Activated CD4-positive, alpha-beta T cell treated with anti-CD3 and anti-CD28 coated beads for 36 hours (primary cell): ENCODE measurements around the gene CDK14. TPM values are rescaled to one million over a fixed set of nuclear protein-coding genes. Genes with fewer than 3 reads are reported as not detected.

Experiments used
- ATAC-seq: fragments of 200-7000 bp; cut with Tn5 transposase; one replicate; pipeline ENCODE4 v1.10.0; 2021; ENCODE audit warnings: mild to moderate bottlenecking, moderate library complexity
- CTCF ChIA-PET: fragments of 350-600 bp; sonication (Branson Sonifier 250); formaldehyde crosslinking; loops from one replicate; lab custom pipeline; 2021; ENCODE audit warnings: antibody characterized with exemption; lab: Charles Lee
- POLR2A ChIA-PET: fragments of 350-600 bp; sonication (Branson Sonifier 250); formaldehyde crosslinking; loops from one replicate; lab custom pipeline; 2021; ENCODE audit warnings: antibody characterized with exemption, inconsistent platforms; lab: Charles Lee
- DNase-seq: peaks from one replicate; pipeline ENCODE4 v3.0.0-alpha.2; 2020
- H3K27ac Mint-ChIP-seq: one replicate; pipeline ENCODE4 v1.8.0; 2021; ENCODE audit warnings: mixed read lengths
- H3K27me3 Mint-ChIP-seq: one replicate; pipeline ENCODE4 v1.8.0; 2021; ENCODE audit warnings: mixed read lengths
- H3K36me3 Mint-ChIP-seq: one replicate; pipeline ENCODE4 v1.8.0; 2021; ENCODE audit warnings: low read depth, mixed read lengths
- H3K4me1 Mint-ChIP-seq: one replicate; pipeline ENCODE4 v1.8.0; 2021; ENCODE audit warnings: mixed read lengths
- H3K4me3 Mint-ChIP-seq: one replicate; pipeline ENCODE4 v1.8.0; 2021; ENCODE audit warnings: mild to moderate bottlenecking, moderate library complexity, mixed read lengths
- H3K9me3 Mint-ChIP-seq: one replicate; pipeline ENCODE4 v1.8.0; 2021; ENCODE audit warnings: low read depth, mixed read lengths
- intact Hi-C, 2 experiments: fragments of 100-400 bp; cut with DNase I in 1 of 2; cut with micrococcal nuclease in 1 of 2; formaldehyde crosslinking; loops; one replicate each; pipeline versions ENCODE4 v1.14.2 to v1.15.1; 2022 to 2024; cut with DNase I, micrococcal nuclease
- total RNA-seq, 2 experiments: library from RNA; stranded (reverse); gene quantifications; one replicate each; pipeline ENCODE4 v1.2.3, GENCODE V29; 2021

CDK14 gene
- total RNA-seq, 2 experiments from 2014 or later, result 0.80 to 0.84 TPM

DNA sequence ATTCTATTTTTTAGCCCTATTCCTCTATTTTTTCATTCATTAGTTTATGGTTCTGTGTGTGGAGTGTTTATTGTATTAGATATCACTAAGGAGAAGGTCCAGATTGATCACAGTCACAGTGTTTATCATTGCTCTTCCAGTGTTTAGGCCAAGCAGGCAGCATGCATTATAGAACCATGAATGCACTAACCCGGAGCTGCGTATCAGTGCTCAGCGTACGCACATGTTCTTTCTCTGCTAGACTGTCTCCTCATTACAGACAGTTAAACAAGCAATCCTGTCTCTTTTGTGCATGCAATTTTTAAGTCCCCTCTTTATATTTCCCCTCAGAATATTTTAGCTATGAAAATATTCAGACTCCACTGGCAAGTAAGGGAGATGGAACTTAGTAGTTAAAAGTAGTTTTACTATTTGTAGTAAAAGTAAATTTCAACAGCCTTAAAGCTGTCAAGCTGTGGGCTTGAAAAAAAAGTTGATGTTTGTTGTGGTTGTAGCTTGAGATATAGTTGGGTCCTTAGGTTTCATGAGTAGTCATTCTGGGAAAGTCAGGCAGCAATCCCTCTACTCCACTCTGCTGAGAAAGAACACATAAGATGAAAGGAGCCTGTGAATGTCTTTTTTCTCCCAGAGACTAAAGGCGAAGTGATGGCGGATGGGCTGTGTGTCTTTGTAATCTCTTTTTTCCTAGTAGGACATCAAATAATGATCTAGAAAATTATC is 260.4 kb downstream of the CDK14 start:
- no peaks in the 10 kb centered on the region for H3K36me3 Mint-ChIP-seq

GRCh38 chr7:90857603-90858002 is 261.5 kb downstream of the CDK14 start:
- Mint-ChIP-seq H3K27ac (no peak overlapping the region), H3K36me3 (no peaks in the 10 kb centered on the region), H3K4me3 (no peak overlapping the region), H3K27me3 (no peaks in the 10 kb centered on the region), H3K4me1 (no peaks in the 10 kb centered on the region), H3K9me3 (no peaks in the 10 kb centered on the region)
- ChIA-PET CTCF (no interaction called here), POLR2A (no interaction called here)
- intact Hi-C loops, result no loop called here
- ATAC-seq, result no peak
- no peak for DNase-seq

More for the DNA sequence above, 260.4 kb downstream of the CDK14 start:
- DNase-seq, result no peak
- no peaks in the 10 kb centered on the region for H3K9me3 Mint-ChIP-seq
- ATAC-seq, result no peak
- intact Hi-C loops, result no loop called here
- H3K4me1 Mint-ChIP-seq, result no peaks in the 10 kb centered on the region
- ChIA-PET POLR2A (no interaction called here), CTCF (no interaction called here)
- H3K27me3 Mint-ChIP-seq, result no peaks in the 10 kb centered on the region
- H3K4me3 Mint-ChIP-seq, result no peak overlapping the region
- no peak overlapping the region for H3K27ac Mint-ChIP-seq

DNA sequence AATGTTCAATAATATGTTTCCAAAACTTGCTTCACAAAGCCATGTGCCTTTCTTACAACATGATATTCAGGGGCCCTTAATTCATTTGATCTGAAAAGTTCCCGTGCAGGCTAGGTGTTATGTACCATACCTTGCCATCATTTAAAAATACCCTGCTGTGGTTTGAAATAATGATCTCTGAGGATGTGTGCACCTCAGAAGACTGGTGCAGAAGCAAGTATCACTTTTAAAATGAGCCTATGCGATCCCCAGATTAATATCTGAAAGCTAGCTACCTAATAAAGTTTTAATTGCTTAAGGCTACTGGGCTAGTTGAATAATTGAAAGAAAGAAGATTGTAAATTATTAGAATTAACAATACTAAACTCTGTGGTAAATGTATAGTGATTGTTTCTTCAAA is 262.4 kb downstream of the CDK14 start:
- no peak for DNase-seq
- Mint-ChIP-seq H3K27ac (no peak overlapping the region), H3K4me1 (no peaks in the 10 kb centered on the region), H3K27me3 (no peaks in the 10 kb centered on the region), H3K9me3 (no peaks in the 10 kb centered on the region), H3K4me3 (no peak overlapping the region), H3K36me3 (no peaks in the 10 kb centered on the region)
- no peak for ATAC-seq
- ChIA-PET POLR2A (no interaction called here), CTCF (no interaction called here)
- intact Hi-C loops, result no loop called here

DNA sequence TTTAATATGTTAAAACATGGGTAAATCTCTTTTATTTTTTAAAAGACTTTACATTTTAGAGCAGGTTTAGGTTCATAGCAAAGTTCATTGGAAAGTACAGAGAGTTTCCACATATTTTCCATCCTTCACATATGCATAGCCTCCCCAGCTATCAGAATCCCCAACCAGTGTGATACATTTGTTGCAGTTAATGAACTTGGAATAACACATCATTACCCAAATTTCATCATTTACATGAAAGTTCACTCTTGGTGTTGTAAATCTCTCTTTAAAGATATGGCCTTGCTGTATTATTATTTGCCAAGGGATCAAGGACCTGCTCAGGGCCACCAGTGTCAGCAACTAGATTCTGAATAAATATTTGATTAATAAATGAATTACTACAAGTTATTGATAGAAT is 263.4 kb downstream of the CDK14 start:
- POLR2A ChIA-PET, result no interaction called here
- Mint-ChIP-seq H3K36me3 (no peaks in the 10 kb centered on the region), H3K4me1 (no peaks in the 10 kb centered on the region), H3K27ac (no peak overlapping the region), H3K9me3 (no peaks in the 10 kb centered on the region), H3K4me3 (no peak overlapping the region), H3K27me3 (no peaks in the 10 kb centered on the region)
- DNase-seq (no peak), ATAC-seq (no peak)
- intact Hi-C loops, result no loop called here
- CTCF ChIA-PET, result no interaction called here

DNA sequence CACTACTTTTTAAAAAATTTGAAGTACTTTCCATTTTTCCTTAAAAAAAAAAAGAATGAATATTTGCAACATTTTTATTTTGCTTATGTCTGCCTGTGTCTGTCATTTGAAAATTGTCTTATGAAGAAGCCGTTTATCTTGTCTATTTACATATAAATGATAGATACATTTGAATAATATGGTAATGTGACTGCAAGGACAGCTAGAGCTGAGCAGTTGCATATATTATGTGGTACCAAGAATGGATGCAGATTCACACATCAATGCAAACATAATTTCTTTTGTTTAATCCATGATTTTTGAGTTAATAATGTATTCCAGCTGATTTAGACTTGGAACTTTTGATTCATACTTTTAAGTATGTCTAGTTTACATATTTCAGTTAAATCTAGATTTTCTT is 268.0 kb downstream of the CDK14 start:
- Mint-ChIP-seq H3K4me1 (no peaks in the 10 kb centered on the region), H3K4me3 (no peak overlapping the region), H3K36me3 (no peaks in the 10 kb centered on the region), H3K27ac (no peak overlapping the region), H3K27me3 (no peaks in the 10 kb centered on the region), H3K9me3 (no peaks in the 10 kb centered on the region)
- POLR2A ChIA-PET, result no interaction called here
- no peak for DNase-seq
- CTCF ChIA-PET, result no interaction called here
- no peak for ATAC-seq
- intact Hi-C loops, result no loop called here

- CTCF ChIA-PET, result no interaction called here
- Mint-ChIP-seq H3K4me1 (no peaks in the 10 kb centered on the region), H3K4me3 (no peak overlapping the region), H3K27ac (no peak overlapping the region), H3K9me3 (no peaks in the 10 kb centered on the region), H3K27me3 (no peaks in the 10 kb centered on the region), H3K36me3 (no peaks in the 10 kb centered on the region)
- DNase-seq, result no peak
- no peak for ATAC-seq
- POLR2A ChIA-PET, result no interaction called here
- intact Hi-C loops, result no loop called here
Observed at GRCh38 chr7:90869335-90869734, 273.2 kb downstream of the CDK14 start.

DNA sequence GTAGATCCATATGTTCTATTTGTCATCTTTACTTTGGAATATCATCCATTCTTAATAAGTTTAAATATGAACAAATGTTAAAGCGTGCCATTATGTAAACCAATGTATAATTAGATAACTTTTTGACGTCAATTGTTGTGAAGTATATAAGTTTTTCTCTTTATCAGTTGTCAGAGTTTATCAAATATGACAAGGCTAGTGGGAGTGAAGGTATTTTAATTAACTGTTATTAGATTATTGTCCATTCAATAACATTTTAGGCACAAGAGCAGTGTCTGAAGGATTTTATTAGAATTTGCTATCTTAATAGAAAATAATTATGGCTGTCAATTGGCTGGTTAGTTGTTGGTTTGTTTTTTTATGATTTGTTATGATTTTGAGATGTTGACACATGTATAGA is 280.6 kb downstream of the CDK14 start:
- H3K27ac Mint-ChIP-seq, result no peak overlapping the region
- no peaks in the 10 kb centered on the region for H3K4me1 Mint-ChIP-seq
- no peak overlapping the region for H3K4me3 Mint-ChIP-seq
- no peaks in the 10 kb centered on the region for H3K36me3 Mint-ChIP-seq
- no peak for DNase-seq
- CTCF ChIA-PET, result no interaction called here
- intact Hi-C loops, result no loop called here
- ATAC-seq, result no peak
- no peaks in the 10 kb centered on the region for H3K27me3 Mint-ChIP-seq
- POLR2A ChIA-PET, result no interaction called here
- no peaks in the 10 kb centered on the region for H3K9me3 Mint-ChIP-seq

DNA sequence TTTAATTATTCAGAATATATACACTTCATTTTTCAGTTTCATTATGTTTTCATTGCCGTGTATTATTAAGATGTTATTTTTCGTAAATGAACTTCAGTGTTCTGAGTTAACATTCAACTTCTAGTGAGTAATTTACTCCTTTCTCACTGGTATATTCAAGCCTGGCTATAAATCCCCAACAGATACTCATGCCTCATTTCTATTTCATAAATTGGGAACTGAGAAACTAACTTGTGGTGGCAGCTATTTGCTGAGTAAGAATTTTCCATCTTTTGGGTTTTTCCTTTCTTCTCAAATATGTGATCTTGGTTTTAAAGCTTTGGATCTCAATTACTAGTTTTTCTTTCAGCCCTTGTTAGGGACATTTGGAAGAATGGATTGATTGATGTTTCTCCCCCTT is 281.1 kb downstream of the CDK14 start:
- no peaks in the 10 kb centered on the region for H3K4me1 Mint-ChIP-seq
- no peak for ATAC-seq
- no peak for DNase-seq
- no peaks in the 10 kb centered on the region for H3K36me3 Mint-ChIP-seq
- ChIA-PET POLR2A (no interaction called here), CTCF (no interaction called here)
- no peak overlapping the region for H3K27ac Mint-ChIP-seq
- intact Hi-C loops, result no loop called here
- H3K9me3 Mint-ChIP-seq, result no peaks in the 10 kb centered on the region
- H3K27me3 Mint-ChIP-seq, result no peaks in the 10 kb centered on the region
- H3K4me3 Mint-ChIP-seq, result no peak overlapping the region

DNA sequence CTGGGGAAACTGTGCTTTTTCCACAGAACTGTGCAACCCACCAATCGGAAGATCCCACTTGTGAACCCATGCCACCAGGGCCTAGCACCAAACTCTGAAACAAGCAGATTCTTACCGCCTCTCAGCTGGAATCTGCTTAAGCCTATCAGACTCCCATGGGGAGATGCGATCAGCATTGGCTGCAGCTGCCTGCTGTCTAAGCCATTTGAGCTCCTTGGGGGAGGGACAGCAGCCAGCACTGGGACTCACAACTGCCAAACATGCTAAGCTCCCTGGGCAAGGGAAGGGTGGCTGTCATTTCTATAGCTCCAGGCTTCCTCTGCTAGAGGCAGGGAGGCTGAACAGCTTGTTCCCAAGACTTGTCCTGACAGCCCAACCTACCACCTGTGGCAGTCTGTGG is 283.8 kb downstream of the CDK14 start:
- DNase-seq (no peak), ATAC-seq (no peak)
- ChIA-PET CTCF (no interaction called here), POLR2A (no interaction called here)
- Mint-ChIP-seq H3K4me1 (no peaks in the 10 kb centered on the region), H3K27me3 (no peaks in the 10 kb centered on the region), H3K36me3 (no peaks in the 10 kb centered on the region), H3K27ac (no peak overlapping the region), H3K4me3 (no peak overlapping the region), H3K9me3 (no peaks in the 10 kb centered on the region)
- intact Hi-C loops, result no loop called here

DNA sequence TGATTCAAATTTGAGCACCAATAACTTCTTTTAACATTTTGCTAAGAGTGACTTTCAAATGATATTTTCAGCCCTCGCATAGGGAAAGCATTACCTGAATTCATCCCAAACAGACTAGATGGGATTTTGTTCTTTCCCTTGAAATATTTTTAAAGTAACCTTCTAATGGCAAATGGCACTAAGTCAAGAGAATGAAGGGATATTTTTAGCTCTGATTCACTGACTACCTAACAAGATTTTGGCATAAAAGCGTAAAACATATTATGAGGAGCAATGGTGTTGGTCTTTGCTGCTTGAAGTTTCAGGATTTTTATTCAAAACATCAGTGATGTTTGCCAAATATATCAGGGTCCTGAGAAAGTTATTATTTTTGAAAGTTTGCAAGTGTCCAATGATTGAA is 290.3 kb downstream of the CDK14 start:
- Mint-ChIP-seq H3K36me3 (no peaks in the 10 kb centered on the region), H3K27me3 (no peaks in the 10 kb centered on the region), H3K9me3 (no peaks in the 10 kb centered on the region), H3K4me3 (no peak overlapping the region), H3K27ac (no peak overlapping the region), H3K4me1 (no peaks in the 10 kb centered on the region)
- ChIA-PET CTCF (no interaction called here), POLR2A (no interaction called here)
- DNase-seq (no peak), ATAC-seq (no peak)
- intact Hi-C loops, result no loop called here

- intact Hi-C loops, result no loop called here
- no peaks in the 10 kb centered on the region for H3K4me1 Mint-ChIP-seq
- H3K9me3 Mint-ChIP-seq, result no peaks in the 10 kb centered on the region
- ATAC-seq (no peak), DNase-seq (no peak)
- no peak overlapping the region for H3K27ac Mint-ChIP-seq
- H3K36me3 Mint-ChIP-seq, result no peaks in the 10 kb centered on the region
- ChIA-PET CTCF (no interaction called here), POLR2A (no interaction called here)
- H3K4me3 Mint-ChIP-seq, result no peak overlapping the region
- H3K27me3 Mint-ChIP-seq, result no peaks in the 10 kb centered on the region
Observed at GRCh38 chr7:90889210-90889609, 293.1 kb downstream of the CDK14 start.

GRCh38 chr7:90889644-90890043 is 293.5 kb downstream of the CDK14 start:
- intact Hi-C loops, result no loop called here
- ChIA-PET CTCF (no interaction called here), POLR2A (no interaction called here)
- ATAC-seq (no peak), DNase-seq (no peak)
- Mint-ChIP-seq H3K36me3 (no peaks in the 10 kb centered on the region), H3K4me3 (no peak overlapping the region), H3K27ac (no peak overlapping the region), H3K27me3 (no peaks in the 10 kb centered on the region), H3K4me1 (no peaks in the 10 kb centered on the region), H3K9me3 (no peaks in the 10 kb centered on the region)

DNA sequence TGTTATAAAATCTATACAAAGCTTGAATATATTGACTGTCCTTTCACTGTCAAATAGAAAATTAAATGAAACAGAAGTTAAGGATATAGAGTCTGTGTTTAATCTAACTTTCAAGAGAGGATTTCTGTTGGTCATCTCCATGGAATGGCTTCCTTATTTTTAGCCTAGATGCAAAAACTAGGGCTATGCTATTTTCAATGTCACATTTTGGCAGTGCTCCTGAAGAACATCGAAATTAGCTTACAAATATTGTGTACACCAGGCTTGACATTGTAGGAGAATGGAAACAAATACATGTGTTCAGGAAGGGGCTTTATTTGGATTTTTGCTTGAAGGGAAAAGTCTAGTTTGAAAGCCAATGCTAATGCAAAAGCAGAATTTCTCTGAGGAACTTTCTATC is 295.4 kb downstream of the CDK14 start:
- intact Hi-C loops, result no loop called here
- Mint-ChIP-seq H3K27ac (no peak overlapping the region), H3K36me3 (no peaks in the 10 kb centered on the region), H3K27me3 (no peaks in the 10 kb centered on the region), H3K4me1 (no peaks in the 10 kb centered on the region), H3K4me3 (no peak overlapping the region), H3K9me3 (no peaks in the 10 kb centered on the region)
- DNase-seq (no peak), ATAC-seq (no peak)
- ChIA-PET POLR2A (no interaction called here), CTCF (no interaction called here)
